Measurements from ENCODE around the gene C1orf21.
A peak's percentile ranks its signal among the peaks of the same experiment; 100 is the strongest.

Gene C1orf21

GRCh38 chr1:184392779-184393522 is 6.1 kb downstream of the C1orf21 start:
- Mint-ChIP-seq H3K27ac (no peak overlapping the region), H3K36me3 (ENCODE audit: low read depth) (no peaks in the 10 kb centered on the region), H3K4me3 (no peak overlapping the region), H3K4me1 (peaks cover 13% of the 10 kb centered on the region), H3K27me3 (peaks cover 30% of the 10 kb centered on the region), H3K9me3 (no peaks in the 10 kb centered on the region)
- ATAC-seq = no peak
- no peak for DNase-seq

DNA sequence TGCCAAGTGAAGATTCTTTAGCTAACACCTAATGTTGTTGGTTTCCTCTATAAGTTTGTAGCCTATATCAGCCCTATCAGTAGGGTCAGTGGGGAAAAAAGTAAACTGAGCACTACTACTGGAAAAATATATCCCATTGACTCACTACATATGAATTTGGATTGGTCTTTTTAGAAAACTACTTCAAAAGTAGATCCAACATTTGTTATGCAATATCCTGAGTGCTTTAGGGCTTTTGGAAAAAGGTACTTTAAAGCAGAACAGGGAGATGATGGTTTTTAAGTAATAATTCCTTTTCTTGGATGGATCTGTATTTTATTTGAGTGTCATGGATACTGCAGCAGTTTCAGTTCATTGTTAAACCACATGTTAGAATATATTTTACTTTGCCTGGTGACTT is 7.1 kb downstream of the C1orf21 start:
- DNase-seq = no peak
- H3K4me3 Mint-ChIP-seq = no peak overlapping the region
- no peak overlapping the region for H3K27ac Mint-ChIP-seq
- peaks cover 4% of the 10 kb centered on the region for H3K4me1 Mint-ChIP-seq
- H3K9me3 Mint-ChIP-seq = no peaks in the 10 kb centered on the region
- ATAC-seq = no peak
- H3K36me3 Mint-ChIP-seq (ENCODE audit: low read depth) = no peaks in the 10 kb centered on the region
- H3K27me3 Mint-ChIP-seq = peaks cover 22% of the 10 kb centered on the region

- H3K9me3 Mint-ChIP-seq = no peaks in the 10 kb centered on the region
- H3K27me3 Mint-ChIP-seq = peaks cover 16% of the 10 kb centered on the region
- ATAC-seq = no peak
- H3K27ac Mint-ChIP-seq = no peak overlapping the region
- H3K36me3 Mint-ChIP-seq (ENCODE audit: low read depth) = no peaks in the 10 kb centered on the region
- no peak overlapping the region for H3K4me3 Mint-ChIP-seq
- no peak for DNase-seq
- H3K4me1 Mint-ChIP-seq = peaks cover 4% of the 10 kb centered on the region
Observed at GRCh38 chr1:184395370-184395769, 8.5 kb downstream of the C1orf21 start.

DNA sequence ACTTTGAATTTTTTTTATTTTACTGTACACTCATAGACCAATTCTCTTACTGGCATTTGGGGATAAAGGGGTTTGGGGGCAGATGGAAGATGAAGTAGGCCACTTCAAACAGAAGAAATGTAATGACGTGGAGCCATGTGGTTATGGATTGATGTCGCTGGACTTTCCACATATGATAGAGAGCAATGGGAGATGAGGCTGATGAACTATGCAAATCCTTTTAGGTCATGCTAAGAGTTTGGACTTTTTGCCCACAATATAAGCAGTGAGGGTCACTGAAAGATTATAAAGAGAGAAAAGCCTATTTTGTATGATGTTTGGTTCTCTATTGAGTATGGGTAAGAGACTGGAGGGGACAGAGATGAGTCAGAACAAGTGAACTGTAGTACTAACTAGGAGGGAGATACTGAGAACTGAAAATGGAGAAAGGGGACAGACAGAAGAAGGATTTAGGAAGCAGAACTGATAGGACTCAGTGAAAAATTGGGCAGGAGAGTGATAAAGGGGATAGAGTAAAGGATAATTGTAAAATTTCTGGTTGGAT is 9.2 kb downstream of the C1orf21 start:
- ATAC-seq (peak; percentile 71), DNase-seq (no peak)
- Mint-ChIP-seq H3K27me3 (peaks cover 19% of the 10 kb centered on the region), H3K9me3 (no peaks in the 10 kb centered on the region), H3K4me1 (peaks cover 4% of the 10 kb centered on the region), H3K4me3 (no peak overlapping the region), H3K27ac (no peak overlapping the region), H3K36me3 (ENCODE audit: low read depth) (no peaks in the 10 kb centered on the region)

GRCh38 chr1:184399192-184399847 is 12.5 kb downstream of the C1orf21 start:
- Mint-ChIP-seq H3K9me3 (no peaks in the 10 kb centered on the region), H3K4me1 (peaks cover 4% of the 10 kb centered on the region), H3K27ac (no peak overlapping the region), H3K4me3 (no peak overlapping the region), H3K36me3 (ENCODE audit: low read depth) (no peaks in the 10 kb centered on the region), H3K27me3 (peaks cover 13% of the 10 kb centered on the region)
- no peak for DNase-seq
- no peak for ATAC-seq

- H3K36me3 Mint-ChIP-seq (ENCODE audit: low read depth) = no peaks in the 10 kb centered on the region
- no peak overlapping the region for H3K4me3 Mint-ChIP-seq
- H3K4me1 Mint-ChIP-seq = peaks cover 2% of the 10 kb centered on the region
- peaks cover 6% of the 10 kb centered on the region for H3K27me3 Mint-ChIP-seq
- DNase-seq (no peak), ATAC-seq (no peak)
- H3K9me3 Mint-ChIP-seq = no peaks in the 10 kb centered on the region
- no peak overlapping the region for H3K27ac Mint-ChIP-seq
Observed at GRCh38 chr1:184403961-184404726, 17.3 kb downstream of the C1orf21 start.

- H3K9me3 Mint-ChIP-seq = no peaks in the 10 kb centered on the region
- peaks cover 3% of the 10 kb centered on the region for H3K4me1 Mint-ChIP-seq
- no peaks in the 10 kb centered on the region for H3K36me3 Mint-ChIP-seq (ENCODE audit: low read depth)
- H3K27ac Mint-ChIP-seq = no peak overlapping the region
- H3K27me3 Mint-ChIP-seq = peaks cover 6% of the 10 kb centered on the region
- no peak for ATAC-seq
- H3K4me3 Mint-ChIP-seq = no peak overlapping the region
- DNase-seq = no peak
Observed at GRCh38 chr1:184404727-184405027, 17.8 kb downstream of the C1orf21 start.

- ATAC-seq (no peak), DNase-seq (no peak)
- Mint-ChIP-seq H3K36me3 (ENCODE audit: low read depth) (no peaks in the 10 kb centered on the region), H3K27me3 (peaks cover 6% of the 10 kb centered on the region), H3K27ac (no peak overlapping the region), H3K9me3 (no peaks in the 10 kb centered on the region), H3K4me3 (no peak overlapping the region), H3K4me1 (peaks cover 3% of the 10 kb centered on the region)
Observed at GRCh38 chr1:184405094-184405800, 18.4 kb downstream of the C1orf21 start.

DNA sequence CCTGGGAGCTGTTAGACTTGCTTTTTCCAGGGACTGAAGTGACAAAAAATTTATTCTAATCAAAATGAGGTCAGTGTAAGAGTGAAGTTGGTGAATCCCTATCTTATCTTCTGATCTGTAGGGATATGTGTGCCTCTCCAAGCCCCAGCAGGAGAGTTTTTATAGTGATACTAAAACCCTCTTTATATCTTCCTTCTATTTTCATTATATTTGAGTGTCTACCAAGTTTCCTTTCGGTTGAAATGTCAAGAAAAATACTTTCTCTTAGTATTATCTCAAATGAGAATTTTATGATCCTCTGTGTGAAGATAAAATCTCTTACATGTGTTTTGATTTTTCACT is 18.9 kb downstream of the C1orf21 start:
- no peak for ATAC-seq
- H3K36me3 Mint-ChIP-seq (ENCODE audit: low read depth) = no peaks in the 10 kb centered on the region
- peaks cover 3% of the 10 kb centered on the region for H3K27me3 Mint-ChIP-seq
- H3K9me3 Mint-ChIP-seq = no peaks in the 10 kb centered on the region
- H3K27ac Mint-ChIP-seq = no peak overlapping the region
- no peak overlapping the region for H3K4me3 Mint-ChIP-seq
- DNase-seq = no peak
- H3K4me1 Mint-ChIP-seq = peaks cover 3% of the 10 kb centered on the region

GRCh38 chr1:184406479-184406878 is 19.6 kb downstream of the C1orf21 start:
- Mint-ChIP-seq H3K9me3 (no peaks in the 10 kb centered on the region), H3K27ac (no peak overlapping the region), H3K4me3 (no peak overlapping the region), H3K4me1 (peaks cover 3% of the 10 kb centered on the region), H3K27me3 (peaks cover 3% of the 10 kb centered on the region), H3K36me3 (ENCODE audit: low read depth) (no peaks in the 10 kb centered on the region)
- ATAC-seq (no peak), DNase-seq (no peak)

DNA sequence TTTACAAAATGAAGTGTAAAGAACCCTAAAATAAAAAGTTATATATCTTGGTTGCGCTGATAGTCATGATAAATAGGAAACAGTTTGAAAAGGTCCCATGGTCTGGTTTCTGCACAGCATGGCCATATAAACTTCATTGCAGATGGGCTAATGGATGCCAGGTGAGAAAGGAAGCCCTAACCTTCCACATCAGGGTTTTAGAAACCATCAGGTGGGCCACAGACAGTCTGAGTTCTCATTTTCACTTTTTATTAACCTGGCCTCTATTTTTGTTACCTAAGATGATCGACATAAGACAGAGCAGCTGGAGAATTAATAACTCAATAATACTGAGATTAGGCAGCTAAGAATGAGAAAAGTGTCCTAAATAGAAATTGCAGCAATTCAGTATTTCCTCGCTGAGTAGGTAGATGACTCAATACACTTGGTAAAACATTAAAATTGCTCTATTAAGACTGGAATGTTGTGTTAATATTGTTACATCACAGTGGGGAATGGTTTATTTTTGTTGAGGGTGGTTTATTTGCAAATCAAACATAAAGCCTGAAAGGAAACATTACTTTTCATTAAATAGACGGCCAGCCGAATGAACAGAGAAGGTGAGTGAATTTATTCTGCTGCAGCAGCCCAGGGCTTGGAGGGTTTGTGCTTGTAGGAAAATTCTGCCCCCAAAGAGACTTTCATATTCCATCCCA is 21.1 kb downstream of the C1orf21 start:
- ATAC-seq (no peak), DNase-seq (no peak)
- Mint-ChIP-seq H3K36me3 (ENCODE audit: low read depth) (no peaks in the 10 kb centered on the region), H3K4me3 (no peak overlapping the region), H3K4me1 (peaks cover 3% of the 10 kb centered on the region), H3K27me3 (peaks cover 3% of the 10 kb centered on the region), H3K9me3 (no peaks in the 10 kb centered on the region), H3K27ac (no peak overlapping the region)

- no peak for DNase-seq
- Mint-ChIP-seq H3K9me3 (no peaks in the 10 kb centered on the region), H3K27me3 (peaks cover 1% of the 10 kb centered on the region), H3K4me3 (no peak overlapping the region), H3K27ac (no peak overlapping the region), H3K36me3 (ENCODE audit: low read depth) (no peaks in the 10 kb centered on the region), H3K4me1 (peaks cover 3% of the 10 kb centered on the region)
- ATAC-seq = no peak
Observed at GRCh38 chr1:184408580-184408979, 21.8 kb downstream of the C1orf21 start.

- ATAC-seq = no peak
- no peak for DNase-seq
- H3K4me1 Mint-ChIP-seq = peaks cover 3% of the 10 kb centered on the region
- H3K36me3 Mint-ChIP-seq (ENCODE audit: low read depth) = no peaks in the 10 kb centered on the region
- H3K27ac Mint-ChIP-seq = no peak overlapping the region
- no peaks in the 10 kb centered on the region for H3K9me3 Mint-ChIP-seq
- no peak overlapping the region for H3K4me3 Mint-ChIP-seq
- peaks cover 1% of the 10 kb centered on the region for H3K27me3 Mint-ChIP-seq
Observed at GRCh38 chr1:184409011-184409410, 22.2 kb downstream of the C1orf21 start.

DNA sequence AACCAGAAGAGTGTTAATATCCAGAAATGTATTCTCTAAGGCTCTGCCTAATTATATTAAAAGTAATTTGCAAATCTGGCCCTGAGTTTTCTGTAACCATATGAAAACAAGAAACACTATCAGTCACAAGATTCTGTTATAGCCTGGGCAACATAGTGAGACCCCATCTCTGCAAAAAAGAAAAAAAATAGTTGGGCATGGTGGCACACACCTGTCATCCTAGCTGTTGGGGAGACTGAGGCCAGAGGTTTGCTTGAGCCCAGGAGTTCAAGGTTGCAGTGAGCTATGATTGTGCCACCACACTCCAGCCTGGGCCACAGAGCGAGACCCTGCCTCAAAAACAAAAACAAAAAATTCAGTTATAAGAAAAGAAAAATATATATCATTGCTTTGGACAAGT is 25.6 kb downstream of the C1orf21 start:
- Mint-ChIP-seq H3K27me3 (peaks cover 1% of the 10 kb centered on the region), H3K4me3 (no peak overlapping the region), H3K4me1 (peaks cover 3% of the 10 kb centered on the region), H3K36me3 (ENCODE audit: low read depth) (no peaks in the 10 kb centered on the region), H3K9me3 (no peaks in the 10 kb centered on the region), H3K27ac (no peak overlapping the region)
- no peak for DNase-seq
- ATAC-seq = no peak

Data from activated naive CD8-positive, alpha-beta T cell treated with anti-CD3 and anti-CD28 coated beads, Interleukin-2, amount 50 U/mL, for 24 hours (primary cell).